ENCODE results near the gene JUN.

JUN gene

DNA sequence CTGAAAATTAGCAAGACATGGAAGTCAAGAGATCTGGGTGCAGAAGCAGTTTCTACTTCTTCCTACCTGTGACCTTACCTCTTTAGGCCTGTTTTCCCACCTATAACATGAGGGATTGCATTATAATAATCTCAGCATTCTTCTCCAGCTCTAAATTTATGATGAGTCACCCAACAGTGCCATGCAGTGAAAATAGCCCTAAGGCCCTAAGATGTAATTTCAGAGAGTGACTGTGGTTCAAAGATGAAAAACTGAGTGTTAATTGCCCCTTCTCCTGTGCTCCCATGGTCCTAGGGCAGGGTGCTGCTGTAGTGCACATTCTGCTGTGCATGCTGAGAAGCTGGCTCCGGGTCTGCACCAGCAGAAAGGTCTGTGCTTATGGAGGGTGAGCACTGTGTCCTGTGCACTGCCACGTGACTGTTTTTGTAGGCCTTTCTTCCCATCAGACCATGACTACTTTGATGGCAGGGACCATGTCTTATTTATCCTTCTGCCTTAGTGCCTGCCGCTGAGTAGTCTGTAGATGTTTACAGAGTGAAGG, 29.7 kb downstream of the JUN start:
- H3K4me1 ChIP-seq (ENCODE audit: insufficient read depth, low read length) = peaks cover 13% of the 10 kb centered on the region
- H3K4me3 ChIP-seq (ENCODE audit: low read length) = no peak overlapping the region
- no peak overlapping the region for H2AFZ ChIP-seq (ENCODE audit: low read depth, low read length)
- H3K27me3 ChIP-seq (ENCODE audit: insufficient read depth, low read length) = no peaks in the 10 kb centered on the region
- H3K36me3 ChIP-seq (ENCODE audit: insufficient read depth, low read length) = no peaks in the 10 kb centered on the region
- H3K9me3 ChIP-seq (ENCODE audit: low read length) = no peaks in the 10 kb centered on the region

DNA sequence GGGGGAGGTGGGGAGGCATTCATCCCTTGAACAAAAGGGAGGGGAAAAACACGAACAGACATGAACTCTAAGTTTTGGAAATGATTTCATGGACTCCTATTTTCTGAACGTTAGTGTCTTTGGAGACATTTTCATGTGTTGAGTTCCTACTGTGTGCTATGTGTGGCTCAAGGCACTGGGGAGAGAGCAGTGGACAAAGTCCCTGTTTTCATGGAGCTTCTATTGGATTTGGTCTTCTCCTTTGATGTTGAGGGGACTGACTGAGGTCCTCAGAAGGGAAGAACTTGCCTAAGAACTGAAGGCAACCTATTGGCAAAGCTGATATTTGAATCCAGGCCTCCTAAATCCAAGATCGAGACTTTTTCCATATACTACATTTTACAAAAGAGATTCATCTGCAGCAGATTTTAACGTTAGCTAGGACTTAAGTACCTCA, 30.4 kb downstream of the JUN start:
- Histone ChIP-seq H3K9me3 (ENCODE audit: low read length) (no peaks in the 10 kb centered on the region), H3K4me1 (ENCODE audit: insufficient read depth, low read length) (peaks cover 20% of the 10 kb centered on the region), H3K36me3 (ENCODE audit: insufficient read depth, low read length) (no peaks in the 10 kb centered on the region), H2AFZ (ENCODE audit: low read depth, low read length) (no peak overlapping the region), H3K4me3 (ENCODE audit: low read length) (no peak overlapping the region), H3K27me3 (ENCODE audit: insufficient read depth, low read length) (no peaks in the 10 kb centered on the region)

GRCh38 chr1:58749646-58750045, 34.2 kb downstream of the JUN start:
- Histone ChIP-seq H3K4me3 (ENCODE audit: low read length) (no peak overlapping the region), H2AFZ (ENCODE audit: low read depth, low read length) (no peak overlapping the region), H3K9me3 (ENCODE audit: low read length) (no peaks in the 10 kb centered on the region), H3K27me3 (ENCODE audit: insufficient read depth, low read length) (no peaks in the 10 kb centered on the region), H3K4me1 (ENCODE audit: insufficient read depth, low read length) (peaks cover 22% of the 10 kb centered on the region), H3K36me3 (ENCODE audit: insufficient read depth, low read length) (no peaks in the 10 kb centered on the region)

DNA sequence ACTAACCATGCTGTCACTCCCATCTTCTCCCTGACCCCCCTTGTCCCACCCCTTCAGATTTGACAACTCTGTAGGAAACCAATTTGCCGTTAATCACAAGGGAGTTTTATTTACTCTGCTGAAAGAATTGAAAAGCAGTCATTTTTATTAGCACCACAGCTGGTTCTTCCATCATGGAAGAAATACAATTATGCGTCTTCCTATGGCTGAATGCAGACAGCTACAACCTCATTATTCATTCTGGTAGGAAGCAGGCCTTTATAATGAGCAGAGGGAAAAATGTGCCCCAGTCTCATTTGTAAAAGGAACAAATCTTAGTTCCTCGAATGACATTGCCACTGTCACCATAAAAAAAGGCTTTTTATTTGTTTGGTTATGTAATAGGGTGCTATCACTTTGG, 35.2 kb downstream of the JUN start:
- Histone ChIP-seq H2AFZ (ENCODE audit: low read depth, low read length) (no peak overlapping the region), H3K36me3 (ENCODE audit: insufficient read depth, low read length) (no peaks in the 10 kb centered on the region), H3K9me3 (ENCODE audit: low read length) (no peaks in the 10 kb centered on the region), H3K4me1 (ENCODE audit: insufficient read depth, low read length) (peaks cover 22% of the 10 kb centered on the region), H3K4me3 (ENCODE audit: low read length) (no peak overlapping the region), H3K27me3 (ENCODE audit: insufficient read depth, low read length) (no peaks in the 10 kb centered on the region)

GRCh38 chr1:58746757-58747156, 37.1 kb downstream of the JUN start:
- H3K9me3 ChIP-seq (ENCODE audit: low read length) = no peaks in the 10 kb centered on the region
- no peak overlapping the region for H3K4me3 ChIP-seq (ENCODE audit: low read length)
- H2AFZ ChIP-seq (ENCODE audit: low read depth, low read length) = no peak overlapping the region
- H3K36me3 ChIP-seq (ENCODE audit: insufficient read depth, low read length) = no peaks in the 10 kb centered on the region
- no peaks in the 10 kb centered on the region for H3K27me3 ChIP-seq (ENCODE audit: insufficient read depth, low read length)
- H3K4me1 ChIP-seq (ENCODE audit: insufficient read depth, low read length) = peaks cover 11% of the 10 kb centered on the region

GRCh38 chr1:58746182-58746581, 37.7 kb downstream of the JUN start:
- peaks cover 11% of the 10 kb centered on the region for H3K4me1 ChIP-seq (ENCODE audit: insufficient read depth, low read length)
- no peaks in the 10 kb centered on the region for H3K27me3 ChIP-seq (ENCODE audit: insufficient read depth, low read length)
- no peaks in the 10 kb centered on the region for H3K36me3 ChIP-seq (ENCODE audit: insufficient read depth, low read length)
- H2AFZ ChIP-seq (ENCODE audit: low read depth, low read length) = no peak overlapping the region
- H3K9me3 ChIP-seq (ENCODE audit: low read length) = no peaks in the 10 kb centered on the region
- H3K4me3 ChIP-seq (ENCODE audit: low read length) = no peak overlapping the region

DNA sequence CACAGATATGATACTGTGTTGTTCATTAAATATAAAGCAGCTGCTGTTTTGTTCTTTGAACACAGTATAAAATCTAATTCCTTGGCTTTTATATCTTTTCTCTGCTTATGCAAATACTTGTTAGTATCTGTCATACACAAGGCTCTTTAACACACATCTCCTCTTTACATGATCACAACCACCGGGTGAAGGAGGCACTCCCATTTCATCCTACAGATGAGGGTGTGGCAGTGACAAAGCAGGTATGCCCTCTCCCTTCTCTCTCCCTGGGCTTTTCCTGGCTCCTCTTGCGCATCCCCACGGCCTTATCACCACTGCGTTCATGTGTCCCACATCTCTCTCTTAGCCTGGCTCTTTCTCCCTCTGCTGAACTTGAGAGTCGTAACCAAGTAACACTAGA, 38.2 kb downstream of the JUN start:
- Histone ChIP-seq H3K4me1 (ENCODE audit: insufficient read depth, low read length) (peaks cover 11% of the 10 kb centered on the region), H3K36me3 (ENCODE audit: insufficient read depth, low read length) (no peaks in the 10 kb centered on the region), H2AFZ (ENCODE audit: low read depth, low read length) (no peak overlapping the region)

GRCh38 chr1:58745117-58745516, 38.7 kb downstream of the JUN start:
- Histone ChIP-seq H3K4me3 (ENCODE audit: low read length) (no peak overlapping the region), H3K27me3 (ENCODE audit: insufficient read depth, low read length) (no peaks in the 10 kb centered on the region), H3K36me3 (ENCODE audit: insufficient read depth, low read length) (no peaks in the 10 kb centered on the region), H3K9me3 (ENCODE audit: low read length) (no peaks in the 10 kb centered on the region), H3K4me1 (ENCODE audit: insufficient read depth, low read length) (peaks cover 11% of the 10 kb centered on the region), H2AFZ (ENCODE audit: low read depth, low read length) (no peak overlapping the region)

More for the DNA sequence above, 38.2 kb downstream of the JUN start:
- H3K27me3 ChIP-seq (ENCODE audit: insufficient read depth, low read length) = no peaks in the 10 kb centered on the region
- no peak overlapping the region for H3K4me3 ChIP-seq (ENCODE audit: low read length)
- H3K9me3 ChIP-seq (ENCODE audit: low read length) = no peaks in the 10 kb centered on the region

DNA sequence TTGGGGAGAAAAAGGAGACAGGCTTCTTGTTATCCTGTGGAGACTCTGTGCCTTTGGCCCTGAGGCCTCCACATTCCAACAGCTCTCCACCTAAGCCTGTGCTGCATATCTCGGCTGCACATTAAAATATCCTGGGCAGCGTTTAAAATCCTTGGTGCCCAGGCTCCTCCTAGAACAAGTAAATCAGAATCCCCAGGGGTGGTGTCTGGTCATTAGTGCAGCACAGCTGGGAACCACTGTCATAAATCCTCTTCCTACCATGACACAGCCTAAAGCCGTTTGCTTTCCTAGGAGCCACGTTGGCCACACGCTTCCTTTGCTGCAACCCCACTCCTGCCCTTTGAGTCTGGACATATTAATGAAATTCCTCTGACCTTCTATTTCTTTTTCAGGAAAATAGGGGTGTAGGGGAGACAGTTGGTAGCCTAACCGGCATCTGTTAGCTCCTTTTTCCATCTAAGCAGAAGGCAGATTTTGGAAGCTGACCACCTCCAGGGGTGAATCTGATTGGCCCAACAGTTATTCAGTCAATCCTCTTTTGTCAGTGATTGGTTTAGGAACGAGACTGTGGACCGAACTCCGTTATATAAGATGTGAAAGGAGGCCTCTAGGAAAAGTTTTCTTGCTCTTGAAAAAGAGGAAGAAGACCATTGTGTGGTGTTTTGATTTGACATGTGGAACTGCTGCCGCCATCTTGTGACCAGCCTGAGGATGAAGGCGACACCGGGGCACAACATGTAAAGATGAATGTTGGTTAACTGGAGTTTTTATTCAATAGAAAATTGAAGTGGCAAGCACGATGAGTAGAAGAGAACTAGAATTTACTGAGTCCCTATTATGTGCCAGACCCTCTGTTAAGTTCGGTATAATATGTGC, 41.9 kb downstream of the JUN start:
- Histone ChIP-seq H3K9me3 (ENCODE audit: low read length) (no peaks in the 10 kb centered on the region), H3K36me3 (ENCODE audit: insufficient read depth, low read length) (no peaks in the 10 kb centered on the region), H3K27me3 (ENCODE audit: insufficient read depth, low read length) (no peaks in the 10 kb centered on the region), H2AFZ (ENCODE audit: low read depth, low read length) (no peak overlapping the region), H3K4me3 (ENCODE audit: low read length) (no peak overlapping the region), H3K4me1 (ENCODE audit: insufficient read depth, low read length) (no peaks in the 10 kb centered on the region)

DNA sequence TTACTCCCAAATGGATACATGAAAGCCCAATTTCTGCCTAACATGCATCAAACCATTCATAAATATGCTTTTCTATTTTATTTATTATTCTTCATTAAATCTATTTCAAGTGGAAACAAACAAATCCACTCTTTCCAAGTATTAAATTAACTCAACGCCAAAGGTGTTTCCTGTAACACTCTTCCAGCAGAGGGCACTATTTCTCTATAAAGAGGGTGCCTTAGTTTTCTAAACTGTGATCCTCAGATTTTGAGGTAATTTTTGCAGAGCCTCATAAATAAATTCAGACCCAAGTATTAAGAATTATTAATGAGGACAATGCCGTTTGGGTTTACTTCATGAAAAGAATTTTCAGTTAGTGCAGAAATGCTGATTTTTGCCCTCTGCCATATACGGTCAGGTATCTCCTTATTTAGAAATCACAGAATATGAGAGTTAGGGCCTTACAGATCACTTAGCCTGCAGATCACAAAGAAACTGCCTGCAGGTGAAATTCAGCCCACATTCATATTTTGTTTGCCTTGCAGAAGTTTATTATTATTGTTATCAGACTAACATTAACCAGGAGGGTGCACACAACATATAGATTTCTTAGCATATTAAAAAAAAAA, 43.9 kb downstream of the JUN start:
- Histone ChIP-seq H3K27me3 (ENCODE audit: insufficient read depth, low read length) (no peaks in the 10 kb centered on the region), H3K36me3 (ENCODE audit: insufficient read depth, low read length) (no peaks in the 10 kb centered on the region), H3K4me3 (ENCODE audit: low read length) (no peak overlapping the region), H3K4me1 (ENCODE audit: insufficient read depth, low read length) (no peaks in the 10 kb centered on the region), H2AFZ (ENCODE audit: low read depth, low read length) (no peak overlapping the region), H3K9me3 (ENCODE audit: low read length) (no peaks in the 10 kb centered on the region)

GRCh38 chr1:58738876-58739275, 45.0 kb downstream of the JUN start:
- Histone ChIP-seq H3K36me3 (ENCODE audit: insufficient read depth, low read length) (no peaks in the 10 kb centered on the region), H3K27me3 (ENCODE audit: insufficient read depth, low read length) (no peaks in the 10 kb centered on the region), H3K9me3 (ENCODE audit: low read length) (no peaks in the 10 kb centered on the region), H2AFZ (ENCODE audit: low read depth, low read length) (no peak overlapping the region), H3K4me1 (ENCODE audit: insufficient read depth, low read length) (no peaks in the 10 kb centered on the region), H3K4me3 (ENCODE audit: low read length) (no peak overlapping the region)

DNA sequence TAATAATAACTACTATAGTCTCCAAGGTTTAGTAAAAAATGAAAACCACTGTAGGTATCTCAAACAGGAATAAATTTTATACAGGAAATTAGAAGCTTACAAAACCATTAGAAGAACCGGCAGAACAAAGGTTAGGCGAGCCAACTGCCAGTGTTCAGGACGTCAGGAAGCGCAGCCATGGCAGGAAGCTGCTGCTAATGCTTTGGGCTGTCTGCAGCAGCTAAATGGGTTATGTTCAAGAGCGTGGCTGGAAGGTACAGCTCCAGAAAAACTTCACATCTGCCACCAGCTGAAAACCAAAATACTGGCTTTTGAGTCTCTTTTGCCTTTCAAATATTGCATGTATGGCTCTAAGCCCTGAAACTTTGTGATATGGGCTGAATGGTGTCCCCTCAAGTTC, 48.3 kb downstream of the JUN start:
- Histone ChIP-seq H2AFZ (ENCODE audit: low read depth, low read length) (no peak overlapping the region), H3K4me1 (ENCODE audit: insufficient read depth, low read length) (no peaks in the 10 kb centered on the region), H3K4me3 (ENCODE audit: low read length) (no peak overlapping the region), H3K36me3 (ENCODE audit: insufficient read depth, low read length) (no peaks in the 10 kb centered on the region), H3K9me3 (ENCODE audit: low read length) (no peaks in the 10 kb centered on the region), H3K27me3 (ENCODE audit: insufficient read depth, low read length) (no peaks in the 10 kb centered on the region)

DNA sequence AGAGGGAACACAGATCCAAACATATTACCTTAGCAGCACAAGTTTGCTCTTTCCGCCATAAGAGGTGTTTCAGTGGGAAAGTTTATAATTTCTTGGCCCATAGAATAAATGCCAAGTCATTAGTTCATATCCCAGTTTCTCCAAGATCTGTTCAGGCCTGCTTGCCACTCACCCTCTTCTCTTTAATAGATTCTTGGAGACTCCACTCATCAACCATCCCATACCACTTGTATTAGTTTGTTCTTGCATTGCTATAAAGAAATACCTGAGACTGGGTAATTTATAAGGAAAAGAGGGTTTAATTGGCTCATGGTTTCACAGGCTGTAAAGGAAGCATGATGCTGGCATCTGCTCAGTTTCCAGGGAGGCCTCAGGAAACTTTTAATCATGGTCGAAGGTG, 49.2 kb downstream of the JUN start:
- Histone ChIP-seq H3K4me3 (ENCODE audit: low read length) (no peak overlapping the region), H3K4me1 (ENCODE audit: insufficient read depth, low read length) (no peaks in the 10 kb centered on the region), H3K9me3 (ENCODE audit: low read length) (no peaks in the 10 kb centered on the region), H3K36me3 (ENCODE audit: insufficient read depth, low read length) (no peaks in the 10 kb centered on the region), H2AFZ (ENCODE audit: low read depth, low read length) (no peak overlapping the region), H3K27me3 (ENCODE audit: insufficient read depth, low read length) (no peaks in the 10 kb centered on the region)

Data from neuron (in vitro differentiated cells).